GM18520 (cell line): ENCODE measurements around the gene NCL.
"Not testable (repeated sequence)": the region's sequence is repeated elsewhere in the genome, so short reads cannot be mapped to it uniquely, and the experiment has no call there.

ENCODE experiments used
- ATAC-seq: cut with Tn5 transposase; IDR thresholded peaks from one replicate; pipeline ENCODE4 v1.9.1; 2021; ENCODE audit not compliant: unreplicated experiment

Gene NCL

DNA sequence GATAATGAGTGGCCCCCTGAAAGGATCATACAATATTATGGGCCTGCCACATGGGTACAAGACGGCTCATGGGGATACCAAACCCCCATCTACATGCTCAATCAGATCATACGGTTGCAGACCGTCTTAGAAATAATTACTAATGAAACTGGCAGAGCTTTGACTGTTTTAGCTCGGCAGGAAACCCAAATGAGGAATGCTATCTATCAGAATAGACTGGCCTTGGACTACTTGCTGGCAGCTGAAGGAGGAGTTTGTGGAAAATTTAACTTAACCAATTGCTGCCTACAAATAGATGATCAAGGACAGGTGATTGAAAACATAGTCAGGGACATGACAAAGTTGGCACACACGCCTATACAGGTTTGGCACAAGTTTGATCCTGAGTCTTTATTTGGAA is 56.6 kb downstream of the NCL start:
- not testable (repeated sequence) for ATAC-seq

DNA sequence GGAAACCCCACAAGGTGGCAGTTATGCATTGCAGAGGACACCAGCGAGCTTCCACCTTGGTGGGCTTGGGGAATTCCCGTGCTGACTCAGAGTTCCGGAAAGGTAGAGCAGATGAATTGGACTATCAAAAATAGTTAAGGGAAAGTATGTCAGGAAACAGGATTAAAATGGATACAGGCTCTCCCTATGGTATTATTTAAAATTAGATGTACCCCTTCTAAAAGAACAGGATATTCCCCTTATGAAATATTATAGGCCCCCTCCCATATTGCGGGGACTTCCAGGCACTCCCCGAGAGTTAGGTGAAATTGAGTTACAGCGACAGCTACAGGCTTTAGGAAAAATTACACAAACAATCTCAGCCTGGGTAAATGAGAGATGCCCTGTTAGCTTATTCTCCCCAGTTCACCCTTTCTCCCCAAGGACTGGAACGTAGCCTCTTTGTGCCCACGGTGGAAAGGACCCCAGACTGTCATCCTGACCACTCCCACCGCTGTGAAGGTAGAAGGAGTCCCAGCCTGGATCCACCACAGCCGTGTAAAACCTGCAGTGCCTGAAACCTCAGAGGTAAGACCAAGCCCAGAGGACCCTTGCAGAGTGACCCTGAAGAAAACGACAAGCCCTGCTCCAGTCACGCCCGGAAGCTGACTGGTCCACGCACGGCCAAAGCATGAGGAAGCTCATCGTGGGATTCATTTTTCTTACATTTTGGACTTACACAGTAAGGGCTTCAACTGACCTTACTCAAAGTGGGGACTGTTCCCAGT is 58.5 kb downstream of the NCL start:
- ATAC-seq: not testable (repeated sequence)

DNA sequence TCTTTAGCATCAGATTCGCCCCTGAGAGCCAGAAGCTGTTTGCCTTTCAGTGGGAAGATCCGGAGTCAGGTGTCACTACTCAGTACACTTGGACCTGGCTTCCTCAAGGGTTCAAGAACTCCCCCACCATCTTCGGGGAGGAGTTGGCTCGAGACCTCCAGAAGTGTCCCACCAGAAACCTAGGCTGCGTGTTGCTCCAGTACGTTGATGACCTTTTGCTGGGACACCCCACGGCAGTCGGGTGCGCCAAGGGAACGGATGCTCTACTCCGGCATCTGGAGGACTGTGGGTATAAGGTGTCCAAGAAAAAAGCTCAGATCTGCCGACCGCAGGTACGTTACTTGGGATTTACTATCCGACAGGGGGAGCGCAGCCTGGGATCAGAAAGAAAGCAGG is 60.1 kb downstream of the NCL start:
- not testable (repeated sequence) for ATAC-seq
